CD14-positive monocyte (primary cell): Measurements from ENCODE around the gene BASP1. TPM values are rescaled to one million over a fixed set of nuclear protein-coding genes. Genes with fewer than 3 reads are reported as not detected.
A peak's percentile ranks its signal among the peaks of the same experiment; 100 is the strongest.

Source experiments
- DNase-seq, 3 donors: peaks; one replicate each; pipeline ENCODE4 v3.0.0-alpha.2; 2011 to 2022
- H2AFZ ChIP-seq: 2 replicates; pipeline ENCODE4 v1.6.0; 2012; ENCODE audit warnings: mild to moderate bottlenecking, low read depth, low read length, inconsistent platforms; ENCODE audit not compliant: insufficient read depth, poor library complexity, severe bottlenecking
- H3K27ac ChIP-seq, 2 donors: 1 replicate in 1 of 2; 2 replicates in 1 of 2; pipeline ENCODE4 v1.5.1; 2012 to 2013; ENCODE audit warnings: low read length in 2 of 2, control low read depth in 1 of 2, inconsistent platforms in 1 of 2, low read depth in 1 of 2, mild to moderate bottlenecking in 1 of 2
- H3K27me3 ChIP-seq, 2 donors: one replicate each; pipeline versions ENCODE4 v1.6.0 to v1.6.1; 2011 to 2013; ENCODE audit warnings: low read length in 2 of 2; ENCODE audit not compliant: control insufficient read depth in 2 of 2, insufficient read depth in 2 of 2
- H3K36me3 ChIP-seq, 2 donors: replicated peaks in 1 of 2; 1 replicate in 1 of 2; 2 replicates in 1 of 2; pipeline versions ENCODE4 v1.5.1 to v1.6.1; 2012 to 2013; ENCODE audit warnings: low read length in 2 of 2, control low read depth in 1 of 2, inconsistent platforms in 1 of 2, mild to moderate bottlenecking in 1 of 2; ENCODE audit not compliant: insufficient read depth in 2 of 2, control insufficient read depth in 1 of 2
- H3K4me1 ChIP-seq, 2 donors: 1 replicate in 1 of 2; 2 replicates in 1 of 2; pipeline versions ENCODE4 v1.5.1 to v1.6.1; 2012 to 2013; ENCODE audit warnings: low read length in 2 of 2, control low read depth in 1 of 2, inconsistent platforms in 1 of 2, mild to moderate bottlenecking in 1 of 2, moderate library complexity in 1 of 2; ENCODE audit not compliant: insufficient read depth in 2 of 2, control insufficient read depth in 1 of 2
- H3K4me2 ChIP-seq: replicated peaks from 2 replicates; pipeline ENCODE3; 2012; ENCODE audit warnings: low read length, moderate library complexity, mild to moderate bottlenecking; ENCODE audit not compliant: poor library complexity, severe bottlenecking; ENCODE audit errors: extremely low read depth
- H3K4me3 ChIP-seq, 3 experiments: fragments of 200-600 bp in 1 of 3; sonication (generic) in 1 of 3; replicated peaks in 1 of 3; 1 replicate in 2 of 3; 2 replicates in 1 of 3; pipeline ENCODE4 v1.5.1; 2011 to 2013; ENCODE audit warnings: low read length in 3 of 3, mild to moderate bottlenecking in 3 of 3, control low read depth in 2 of 3, low read depth in 2 of 3, inconsistent platforms in 1 of 3, moderate library complexity in 1 of 3
- H3K79me2 ChIP-seq: 2 replicates; pipeline ENCODE4 v1.6.0; 2012; ENCODE audit warnings: mild to moderate bottlenecking, control low read depth, inconsistent platforms, low read length, moderate library complexity; ENCODE audit not compliant: insufficient read depth
- H3K9ac ChIP-seq: 2 replicates; pipeline ENCODE4 v1.6.0; 2017; ENCODE audit warnings: low read length, mild to moderate bottlenecking; ENCODE audit not compliant: insufficient read depth, poor library complexity, severe bottlenecking
- H3K9me3 ChIP-seq, 2 donors: replicated peaks in 1 of 2; 1 replicate in 1 of 2; 2 replicates in 1 of 2; pipeline versions ENCODE4 v1.5.1 to v1.6.1; 2012 to 2013; ENCODE audit warnings: low read length in 2 of 2, control low read depth in 1 of 2; ENCODE audit not compliant: control insufficient read depth in 1 of 2, insufficient read depth in 1 of 2
- H4K20me1 ChIP-seq: 2 replicates; pipeline ENCODE4 v1.6.0; 2012; ENCODE audit warnings: mild to moderate bottlenecking, low read length, control low read depth, moderate library complexity; ENCODE audit not compliant: insufficient read depth
- H3K27ac Mint-ChIP-seq, 7 donors: one replicate each; pipeline ENCODE4 v1.8.0; 2020; ENCODE audit warnings: mild to moderate bottlenecking in 7 of 7, mixed read lengths in 7 of 7, moderate library complexity in 6 of 7, inconsistent platforms in 2 of 7
- H3K27me3 Mint-ChIP-seq, 3 donors: one replicate each; pipeline ENCODE4 v1.8.0; 2021 to 2022; ENCODE audit warnings: low read depth in 3 of 3, mild to moderate bottlenecking in 3 of 3, mixed read lengths in 3 of 3, moderate library complexity in 3 of 3, inconsistent platforms in 1 of 3
- H3K36me3 Mint-ChIP-seq, 2 donors: one replicate each; pipeline ENCODE4 v1.8.0; 2020; ENCODE audit warnings: mixed read lengths in 2 of 2, inconsistent platforms in 1 of 2, mild to moderate bottlenecking in 1 of 2
- H3K4me1 Mint-ChIP-seq: one replicate; pipeline ENCODE4 v1.8.0; 2020; ENCODE audit warnings: mild to moderate bottlenecking, mixed read lengths
- H3K4me3 Mint-ChIP-seq, 2 donors: one replicate each; pipeline ENCODE4 v1.8.0; 2020; ENCODE audit warnings: mild to moderate bottlenecking in 2 of 2, mixed read lengths in 2 of 2, moderate library complexity in 1 of 2
- H3K9me3 Mint-ChIP-seq, 7 donors: one replicate each; pipeline ENCODE4 v1.8.0; 2020 to 2022; ENCODE audit warnings: mixed read lengths in 7 of 7, mild to moderate bottlenecking in 6 of 7, moderate library complexity in 6 of 7, inconsistent platforms in 2 of 7
- WGBS: methylation state at CpG from one replicate; pipeline ENCODE4 v1.1.5; 2013; ENCODE audit warnings: missing lambda C conversion rate; ENCODE audit not compliant: insufficient coverage; 5-methylcytosine and 5-hydroxymethylcytosine counted together
- intact Hi-C, 2 donors: fragments of 100-400 bp; cut with micrococcal nuclease; formaldehyde crosslinking; loops; one replicate each; pipeline versions ENCODE4 v1.15.0 to v1.15.1; 2023
- polyA plus RNA-seq, 3 donors: library from polyadenylated mRNA; depleted of rRNA in 1 of 3; unstranded in 2 of 3; stranded (reverse) in 1 of 3; fragments of 300-500 nt in 2 of 3; fragments of >200 nt in 1 of 3; fragmentation: Illumina TruSeq in 2 of 3; gene quantifications; 1 replicate in 2 of 3; 2 replicates in 1 of 3; pipeline ENCODE4 v1.2.3, GENCODE V29; 2012 to 2021
- TF ChIP-seq, protein P1 (sequence below): fragments of 200-600 bp; IDR thresholded peaks from one replicate; pipeline ENCODE4 v1.8.0; 2022; ENCODE audit warnings: antibody characterized with exemption, mild to moderate bottlenecking

Gene BASP1
- polyA plus RNA-seq, 3 donors: 23.7 to 61.6 (median 36.6) TPM

DNA sequence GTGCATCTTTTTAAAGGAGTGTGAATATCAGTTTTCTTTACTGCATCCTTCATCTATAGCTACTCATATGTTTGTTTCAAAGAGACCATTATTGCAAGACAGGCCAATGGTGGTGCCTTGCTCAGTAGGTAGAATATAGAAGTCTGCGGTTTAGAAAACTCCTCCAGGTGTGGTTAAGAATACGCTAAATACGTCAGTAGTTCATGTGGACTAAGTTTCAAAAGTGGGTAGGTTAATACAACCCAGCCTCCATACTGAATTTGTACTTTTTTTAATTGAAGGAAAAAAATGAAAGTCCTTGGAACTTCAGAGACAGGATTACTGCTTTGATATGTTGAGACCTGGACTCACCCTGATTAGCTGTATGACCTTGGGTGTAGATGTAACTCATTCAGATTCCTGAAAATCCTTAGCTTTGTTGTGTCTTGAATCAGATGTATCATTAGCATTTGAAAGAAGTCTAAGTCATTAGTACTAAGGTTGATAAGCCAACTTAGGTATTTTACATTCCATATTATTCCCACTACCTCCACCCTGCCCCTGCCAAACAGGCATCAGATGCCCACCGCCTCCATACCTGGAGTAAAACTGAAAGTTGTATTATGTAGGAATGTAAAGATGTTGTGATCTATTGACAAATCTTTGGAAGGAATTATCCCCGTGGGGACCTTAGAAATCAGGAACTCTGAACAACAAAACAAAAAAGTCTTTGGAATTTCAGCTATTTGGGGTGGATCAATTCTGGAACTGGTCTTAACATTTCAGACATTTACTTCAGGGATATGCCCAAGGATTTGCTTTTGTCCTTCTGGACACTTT, 6.1 kb downstream of the BASP1 start:
- H3K79me2 ChIP-seq: peaks cover 100% of the 10 kb centered on the region
- H3K9me3 Mint-ChIP-seq: peaks cover 0 to 3% (median 0%) of the 10 kb centered on the region in 7 donors
- H4K20me1 ChIP-seq: peaks cover 84% of the 10 kb centered on the region
- H3K4me2 ChIP-seq: no peak overlapping the region
- no peak overlapping the region for H3K27ac ChIP-seq
- DNase-seq: no peak
- H3K27me3 Mint-ChIP-seq: no peaks in the 10 kb centered on the region
- H3K4me1 Mint-ChIP-seq: peaks cover 69% of the 10 kb centered on the region
- intact Hi-C loops: loop anchor here (5.0 to 10.0 kb wide), 2 partner anchors 34 to 121 kb away; no protein-coding TSS in a partner anchor
- no peaks in the 10 kb centered on the region for H3K27me3 ChIP-seq
- TF ChIP-seq, protein P1, sequence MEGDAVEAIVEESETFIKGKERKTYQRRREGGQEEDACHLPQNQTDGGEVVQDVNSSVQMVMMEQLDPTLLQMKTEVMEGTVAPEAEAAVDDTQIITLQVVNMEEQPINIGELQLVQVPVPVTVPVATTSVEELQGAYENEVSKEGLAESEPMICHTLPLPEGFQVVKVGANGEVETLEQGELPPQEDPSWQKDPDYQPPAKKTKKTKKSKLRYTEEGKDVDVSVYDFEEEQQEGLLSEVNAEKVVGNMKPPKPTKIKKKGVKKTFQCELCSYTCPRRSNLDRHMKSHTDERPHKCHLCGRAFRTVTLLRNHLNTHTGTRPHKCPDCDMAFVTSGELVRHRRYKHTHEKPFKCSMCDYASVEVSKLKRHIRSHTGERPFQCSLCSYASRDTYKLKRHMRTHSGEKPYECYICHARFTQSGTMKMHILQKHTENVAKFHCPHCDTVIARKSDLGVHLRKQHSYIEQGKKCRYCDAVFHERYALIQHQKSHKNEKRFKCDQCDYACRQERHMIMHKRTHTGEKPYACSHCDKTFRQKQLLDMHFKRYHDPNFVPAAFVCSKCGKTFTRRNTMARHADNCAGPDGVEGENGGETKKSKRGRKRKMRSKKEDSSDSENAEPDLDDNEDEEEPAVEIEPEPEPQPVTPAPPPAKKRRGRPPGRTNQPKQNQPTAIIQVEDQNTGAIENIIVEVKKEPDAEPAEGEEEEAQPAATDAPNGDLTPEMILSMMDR: no peak
- peaks cover 17 to 22% of the 10 kb centered on the region in 2 donors for H3K4me1 ChIP-seq
- no peak overlapping the region for H3K9ac ChIP-seq
- no peaks in the 10 kb centered on the region for H3K9me3 ChIP-seq
- no peaks in the 10 kb centered on the region for H3K36me3 ChIP-seq
- H2AFZ ChIP-seq: no peak overlapping the region
- H3K27ac Mint-ChIP-seq: peak overlapping the region in 3 of 7 donors; percentile 30 to 48 (median 32)
- peaks cover 16 to 21% of the 10 kb centered on the region in 2 donors for H3K36me3 Mint-ChIP-seq
- H3K4me3 ChIP-seq: no peak overlapping the region
- no CpG with 5 or more reads among the region's 5 CpGs for WGBS
- H3K4me3 Mint-ChIP-seq: no peak overlapping the region

DNA sequence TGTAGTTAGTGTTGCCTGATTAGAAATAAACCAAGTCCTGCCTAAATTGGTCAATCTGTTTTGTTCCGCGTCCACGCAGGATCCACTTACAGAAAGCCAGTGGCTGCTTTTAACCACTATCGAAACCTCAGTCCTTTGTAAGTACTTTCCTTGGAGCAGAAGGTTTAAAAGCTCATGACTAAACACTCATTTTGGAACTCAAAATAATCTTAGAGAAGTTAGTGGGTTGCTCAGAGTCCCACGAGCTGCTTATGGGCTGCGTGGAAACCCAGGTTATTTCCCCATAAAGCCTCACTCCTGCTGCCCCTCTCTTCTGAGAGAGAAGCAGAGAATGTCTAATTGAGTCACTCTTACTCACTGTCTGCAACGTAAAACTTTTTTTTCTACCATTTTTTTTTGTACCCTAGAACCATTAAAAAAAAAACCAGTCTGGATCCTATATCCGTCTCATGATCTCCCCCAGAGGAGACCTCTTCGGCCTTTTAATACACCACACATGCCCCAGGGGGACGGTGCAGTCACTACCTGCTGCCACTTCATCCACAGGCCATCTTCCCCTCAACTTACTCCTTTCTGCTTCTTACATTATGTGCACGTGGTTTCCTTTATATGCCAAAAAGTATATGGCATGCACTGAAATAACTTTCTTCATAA, 7.6 kb downstream of the BASP1 start:
- Histone ChIP-seq H3K9me3 (no peaks in the 10 kb centered on the region), H3K27me3 (no peaks in the 10 kb centered on the region), H3K4me1 (peaks cover 15 to 17% of the 10 kb centered on the region in 2 donors), H4K20me1 (peaks cover 80% of the 10 kb centered on the region), H3K27ac (peak overlapping the region in 1 of 2 donors; percentile 49), H2AFZ (no peak overlapping the region), H3K79me2 (peaks cover 99% of the 10 kb centered on the region), H3K4me3 (no peak overlapping the region), H3K4me2 (no peak overlapping the region), H3K9ac (no peak overlapping the region), H3K36me3 (no peaks in the 10 kb centered on the region)
- Mint-ChIP-seq H3K27ac (peak overlapping the region in 5 of 7 donors; percentile 38 to 79 (median 52)), H3K9me3 (peaks cover 0 to 3% (median 0%) of the 10 kb centered on the region in 7 donors), H3K36me3 (peaks cover 20 to 21% of the 10 kb centered on the region in 2 donors), H3K4me1 (peaks cover 68% of the 10 kb centered on the region), H3K27me3 (no peaks in the 10 kb centered on the region), H3K4me3 (no peak overlapping the region)
- TF ChIP-seq, protein P1: no peak
- 72% methylated on average over 8 of the region's 11 CpGs for WGBS
- DNase-seq: peak in 2 of 3 donors; percentile 51 to 85
- intact Hi-C loops: loop anchor here (5.0 to 10.0 kb wide), 3 partner anchors 32 to 752 kb away; no protein-coding TSS in a partner anchor
